Neural crest cell (in vitro differentiated cells): ENCODE measurements around the gene TMEM54. TPM values are rescaled to one million over a fixed set of nuclear protein-coding genes. Genes with fewer than 3 reads are reported as not detected.

Source experiments
- DNase-seq: peaks from one replicate; pipeline ENCODE4 v3.0.0; 2021; ENCODE audit warnings: low read depth, mixed read lengths, low spot score
- H3K27ac Mint-ChIP-seq: one replicate; pipeline ENCODE4 v1.8.0; 2021; ENCODE audit warnings: mild to moderate bottlenecking, mixed read lengths; ENCODE audit not compliant: unreplicated experiment
- H3K27me3 Mint-ChIP-seq: 2 replicates; pipeline ENCODE4 v1.8.0; 2021; ENCODE audit warnings: low read depth, mild to moderate bottlenecking, mixed read lengths
- H3K36me3 Mint-ChIP-seq: 2 replicates; pipeline ENCODE4 v1.8.0; 2021; ENCODE audit warnings: low read depth, mild to moderate bottlenecking, mixed read lengths
- H3K4me1 Mint-ChIP-seq: 2 replicates; pipeline ENCODE4 v1.8.0; 2021; ENCODE audit warnings: mixed read lengths
- H3K4me3 Mint-ChIP-seq: one replicate; pipeline ENCODE4 v1.8.0; 2021; ENCODE audit warnings: mild to moderate bottlenecking, mixed read lengths
- H3K9me3 Mint-ChIP-seq: 2 replicates; pipeline ENCODE4 v1.8.0; 2021; ENCODE audit warnings: mixed read lengths
- CTCF ChIP-seq: fragments of 200-600 bp; sonication (generic); conservative IDR thresholded peaks from 2 replicates; pipeline ENCODE4 v1.5.0; 2021; ENCODE audit warnings: antibody characterized with exemption, mild to moderate bottlenecking
- total RNA-seq: library from RNA; stranded (reverse); gene quantifications from 2 replicates; pipeline ENCODE4 v1.2.1, GENCODE V29; 2021

TMEM54 gene
- total RNA-seq, 1 donor from 2014 or later = 2.7 TPM

- DNase-seq = no peak
- no peak overlapping the region for H3K27ac Mint-ChIP-seq
Observed at GRCh38 chr1:32865639-32866405, 35.4 kb downstream of the TMEM54 start.

GRCh38 chr1:32864375-32865019, 36.7 kb downstream of the TMEM54 start:
- Mint-ChIP-seq H3K36me3 (peaks cover 9% of the 10 kb centered on the region), H3K9me3 (no peaks in the 10 kb centered on the region), H3K27ac (no peak overlapping the region), H3K4me3 (no peak overlapping the region), H3K4me1 (peaks cover 11% of the 10 kb centered on the region), H3K27me3 (peaks cover 5% of the 10 kb centered on the region)
- no peak for DNase-seq
- no peak for TF ChIP-seq CTCF

More at GRCh38 chr1:32865639-32866405, 35.4 kb downstream of the TMEM54 start:
- Mint-ChIP-seq H3K4me1 (peaks cover 16% of the 10 kb centered on the region), H3K36me3 (peaks cover 9% of the 10 kb centered on the region), H3K9me3 (no peaks in the 10 kb centered on the region), H3K27me3 (peaks cover 13% of the 10 kb centered on the region), H3K4me3 (no peak overlapping the region)
- TF ChIP-seq CTCF = no peak

- H3K9me3 Mint-ChIP-seq = no peaks in the 10 kb centered on the region
- DNase-seq = no peak
- no peak overlapping the region for H3K27ac Mint-ChIP-seq
- H3K4me1 Mint-ChIP-seq = peaks cover 6% of the 10 kb centered on the region
- H3K36me3 Mint-ChIP-seq = peaks cover 9% of the 10 kb centered on the region
- H3K4me3 Mint-ChIP-seq = no peak overlapping the region
- H3K27me3 Mint-ChIP-seq = no peaks in the 10 kb centered on the region
- no peak for TF ChIP-seq CTCF
Observed at GRCh38 chr1:32863881-32864245, 37.3 kb downstream of the TMEM54 start.

GRCh38 chr1:32863218-32863880, 37.8 kb downstream of the TMEM54 start:
- no peak for DNase-seq
- H3K9me3 Mint-ChIP-seq = no peaks in the 10 kb centered on the region
- no peak overlapping the region for H3K4me3 Mint-ChIP-seq
- no peaks in the 10 kb centered on the region for H3K27me3 Mint-ChIP-seq
- H3K4me1 Mint-ChIP-seq = peaks cover 6% of the 10 kb centered on the region
- peaks cover 9% of the 10 kb centered on the region for H3K36me3 Mint-ChIP-seq
- no peak overlapping the region for H3K27ac Mint-ChIP-seq
- no peak for TF ChIP-seq CTCF

- no peak for DNase-seq
- H3K4me1 Mint-ChIP-seq = peaks cover 6% of the 10 kb centered on the region
- no peak for TF ChIP-seq CTCF
- peaks cover 9% of the 10 kb centered on the region for H3K36me3 Mint-ChIP-seq
- H3K9me3 Mint-ChIP-seq = no peaks in the 10 kb centered on the region
- no peaks in the 10 kb centered on the region for H3K27me3 Mint-ChIP-seq
- H3K4me3 Mint-ChIP-seq = no peak overlapping the region
- H3K27ac Mint-ChIP-seq = no peak overlapping the region
Observed at GRCh38 chr1:32861904-32862695, 39.1 kb downstream of the TMEM54 start.
